Stomach (tissue), 9 donors: Measurements from ENCODE around the gene RGS3. TPM values are rescaled to one million over a fixed set of nuclear protein-coding genes. Genes with fewer than 3 reads are reported as not detected.

ENCODE experiments used
- DNase-seq, 2 donors: peaks; one replicate each; pipeline versions ENCODE4 v3.0.0 to v3.0.0-alpha.2; 2013 to 2019
- H3K27ac ChIP-seq, 5 donors: fragments of 200-600 bp in 4 of 5; sonication (generic) in 4 of 5; one replicate each; pipeline ENCODE4 v1.5.1; 2013 to 2019; ENCODE audit warnings: mild to moderate bottlenecking in 1 of 5, moderate library complexity in 1 of 5
- H3K27me3 ChIP-seq, 3 donors: fragments of 200-600 bp; sonication (generic); one replicate each; pipeline ENCODE4 v1.5.1; 2017 to 2019; ENCODE audit warnings: mixed run types in 1 of 3
- H3K36me3 ChIP-seq, 4 donors: fragments of 200-600 bp; sonication (generic); 1 replicate in 3 of 4; 2 replicates in 1 of 4; pipeline ENCODE4 v1.5.1; 2016 to 2019
- H3K4me1 ChIP-seq, 4 donors: fragments of 200-600 bp; sonication (generic); one replicate each; pipeline ENCODE4 v1.5.1; 2016 to 2019
- H3K4me3 ChIP-seq, 4 donors: fragments of 200-600 bp; sonication (generic) in 3 of 4; one replicate each; pipeline ENCODE4 v1.5.1; 2016 to 2019; ENCODE audit warnings: mild to moderate bottlenecking in 1 of 4
- H3K9me3 ChIP-seq, 4 donors: fragments of 200-600 bp; sonication (generic); one replicate each; pipeline ENCODE4 v1.5.1; 2016 to 2019
- EP300 ChIP-seq: sonication (generic); formaldehyde crosslinking; IDR thresholded peaks from one replicate; pipeline ENCODE4 v1.6.1; 2017; ENCODE audit warnings: antibody characterized with exemption
- POLR2A ChIP-seq, 4 donors: fragments of 450-650 bp; IDR thresholded peaks; one replicate each; pipeline ENCODE4 v1.6.1; 2016; ENCODE audit warnings: antibody characterized with exemption in 4 of 4, control low read depth in 2 of 4, mild to moderate bottlenecking in 1 of 4, moderate library complexity in 1 of 4
- POLR2AphosphoS5 ChIP-seq, 3 donors: sonication (generic); formaldehyde crosslinking; IDR thresholded peaks; one replicate each; pipeline ENCODE4 v1.6.1; 2016; ENCODE audit warnings: antibody characterized with exemption in 3 of 3
- WGBS, 5 donors: extraction: QIAGEN DNeasy Blood & Tissue Kit in 3 of 5; methylation state at CpG; one replicate each; pipeline versions ENCODE4 v1.1.5 to v1.1.7; 2013 to 2018; 5-methylcytosine and 5-hydroxymethylcytosine counted together
- intact Hi-C: fragments of 100-400 bp; cut with DNase I; formaldehyde crosslinking; loops from one replicate; pipeline ENCODE4 v1.15.1; 2023; ENCODE audit warnings: low total_unique reads
- polyA plus RNA-seq, 3 donors: library from polyadenylated mRNA; stranded (reverse); fragments of 200-250 nt; gene quantifications; one replicate each; pipeline ENCODE4 v1.2.3, GENCODE V29; 2013
- total RNA-seq, 5 donors: library from RNA; depleted of rRNA; stranded (reverse); fragments of >200 nt; gene quantifications; one replicate each; pipeline versions ENCODE4 v1.1.0 to v1.2.3, GENCODE V29; 2014 to 2016
- TF ChIP-seq, protein P1 (sequence below), 7 experiments: fragments of 450-650 bp in 4 of 7; fragments of 200-600 bp in 3 of 7; sonication (generic) in 3 of 7; IDR thresholded peaks; one replicate each; pipeline ENCODE4 v1.5.1; 2016 to 2019; ENCODE audit warnings: antibody characterized with exemption in 7 of 7, control low read depth in 2 of 7, mild to moderate bottlenecking in 1 of 7
- donor health status: healthy with polysubstance abuse.
- donor health status: Bipolar disorder and iron deficiency.
- donor health status: healthy.

RGS3 gene
- total and polyA plus RNA-seq, 8 donors = 26.6 to 71.4 (median 35.7) TPM

DNA sequence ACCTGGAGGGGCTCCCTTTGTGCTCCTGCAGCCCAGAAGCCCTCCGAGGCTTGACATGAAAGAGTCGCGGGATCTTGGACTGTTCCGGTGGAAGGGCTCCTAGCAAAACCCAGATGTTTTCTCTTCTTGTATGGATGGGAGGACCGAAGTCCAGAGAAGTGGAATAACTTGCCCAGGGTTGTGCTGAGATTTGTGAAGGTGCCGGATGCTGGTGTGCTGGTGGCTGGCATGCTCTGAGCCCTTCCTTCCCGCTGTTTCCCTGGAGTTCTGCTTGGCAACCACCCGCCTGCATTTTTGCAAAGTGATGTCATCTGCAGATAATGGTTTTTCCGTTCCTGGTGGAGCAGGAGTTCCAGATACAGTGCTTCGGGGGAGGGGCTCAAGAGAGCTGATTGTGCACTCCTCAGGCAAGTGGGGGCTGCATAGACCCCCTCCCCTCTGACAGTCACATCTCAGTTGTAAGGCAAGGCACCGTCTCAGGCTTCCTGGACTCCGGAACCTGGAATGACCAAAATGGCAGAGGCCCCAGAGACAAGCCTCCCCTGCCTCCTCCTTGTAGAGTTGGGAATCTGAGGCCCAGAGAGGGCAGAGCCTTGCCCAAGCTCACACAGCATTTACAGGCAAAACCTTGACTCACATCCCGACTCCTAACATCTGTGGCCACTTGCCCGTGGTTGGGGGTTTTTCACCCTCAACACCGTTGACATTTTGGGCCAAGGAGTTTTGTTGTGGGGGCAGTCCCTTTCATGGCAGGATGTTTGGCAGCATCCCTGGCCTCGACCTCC lies 157.0 kb downstream of the RGS3 start:
- intact Hi-C loops = no loop called here
- Histone ChIP-seq H3K4me3 (no peak overlapping the region), H3K27ac (peak overlapping the region; percentile 78 to 88 (median 84)), H3K36me3 (no peaks in the 10 kb centered on the region), H3K4me1 (peaks cover 30 to 61% (median 40%) of the 10 kb centered on the region in 4 donors), H3K27me3 (no peaks in the 10 kb centered on the region), H3K9me3 (no peaks in the 10 kb centered on the region)
- peak; percentile 87 to 97 for DNase-seq
- WGBS, 5 donors = 21 to 36% (median 29%) methylated on average over 16 of the region's 16 CpGs
- TF ChIP-seq, protein P1, sequence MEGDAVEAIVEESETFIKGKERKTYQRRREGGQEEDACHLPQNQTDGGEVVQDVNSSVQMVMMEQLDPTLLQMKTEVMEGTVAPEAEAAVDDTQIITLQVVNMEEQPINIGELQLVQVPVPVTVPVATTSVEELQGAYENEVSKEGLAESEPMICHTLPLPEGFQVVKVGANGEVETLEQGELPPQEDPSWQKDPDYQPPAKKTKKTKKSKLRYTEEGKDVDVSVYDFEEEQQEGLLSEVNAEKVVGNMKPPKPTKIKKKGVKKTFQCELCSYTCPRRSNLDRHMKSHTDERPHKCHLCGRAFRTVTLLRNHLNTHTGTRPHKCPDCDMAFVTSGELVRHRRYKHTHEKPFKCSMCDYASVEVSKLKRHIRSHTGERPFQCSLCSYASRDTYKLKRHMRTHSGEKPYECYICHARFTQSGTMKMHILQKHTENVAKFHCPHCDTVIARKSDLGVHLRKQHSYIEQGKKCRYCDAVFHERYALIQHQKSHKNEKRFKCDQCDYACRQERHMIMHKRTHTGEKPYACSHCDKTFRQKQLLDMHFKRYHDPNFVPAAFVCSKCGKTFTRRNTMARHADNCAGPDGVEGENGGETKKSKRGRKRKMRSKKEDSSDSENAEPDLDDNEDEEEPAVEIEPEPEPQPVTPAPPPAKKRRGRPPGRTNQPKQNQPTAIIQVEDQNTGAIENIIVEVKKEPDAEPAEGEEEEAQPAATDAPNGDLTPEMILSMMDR (IDR thresholded peaks at IDR 0.05) = no peak
- TF ChIP-seq POLR2AphosphoS5 (IDR thresholded peaks at IDR 0.05) (peak; percentile 75 to 83 (median 82)), POLR2A (IDR thresholded peaks at IDR 0.05) (no peak), EP300 (peak; percentile 58)

DNA sequence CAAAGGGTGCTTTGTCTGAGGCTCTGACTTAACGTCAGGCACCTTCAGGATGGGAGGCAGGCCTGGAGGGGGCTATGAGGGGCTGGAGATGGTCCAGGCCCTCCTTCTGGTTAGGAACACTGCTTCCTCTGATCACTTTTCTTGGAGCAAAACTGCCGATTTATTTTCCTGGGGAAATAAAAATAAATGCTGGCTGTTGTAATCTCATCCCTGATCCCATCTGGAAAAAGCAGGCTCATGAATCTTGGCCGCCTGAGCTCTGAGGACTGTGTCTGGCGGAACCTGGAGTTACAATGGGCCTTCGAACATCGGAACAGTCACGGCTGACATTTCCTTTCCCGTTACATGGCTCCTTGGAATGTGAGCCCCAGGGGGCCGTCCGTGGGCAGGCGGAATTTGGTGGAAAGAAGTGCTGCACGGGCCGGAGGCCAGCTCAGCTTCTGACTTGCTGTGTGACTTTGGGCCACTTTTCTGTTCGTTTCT lies 157.8 kb downstream of the RGS3 start:
- intact Hi-C loops = no loop called here
- H3K27me3 ChIP-seq = no peaks in the 10 kb centered on the region
- 58 to 75% (median 66%) methylated on average over 13 to 14 of the region's 14 CpGs for WGBS, 5 donors
- DNase-seq = peak in 1 of 2 donors; percentile 87
- no peaks in the 10 kb centered on the region for H3K36me3 ChIP-seq
- peak overlapping the region; percentile 15 to 88 (median 84) for H3K27ac ChIP-seq
- H3K9me3 ChIP-seq = no peaks in the 10 kb centered on the region
- TF ChIP-seq EP300 (peak; percentile 29), POLR2A (IDR thresholded peaks at IDR 0.05) (no peak), POLR2AphosphoS5 (IDR thresholded peaks at IDR 0.05) (peak; percentile 57 to 86 (median 61))
- TF ChIP-seq, protein P1 (IDR thresholded peaks at IDR 0.05) = no peak
- peaks cover 26 to 53% (median 33%) of the 10 kb centered on the region in 4 donors for H3K4me1 ChIP-seq
- no peak overlapping the region for H3K4me3 ChIP-seq

DNA sequence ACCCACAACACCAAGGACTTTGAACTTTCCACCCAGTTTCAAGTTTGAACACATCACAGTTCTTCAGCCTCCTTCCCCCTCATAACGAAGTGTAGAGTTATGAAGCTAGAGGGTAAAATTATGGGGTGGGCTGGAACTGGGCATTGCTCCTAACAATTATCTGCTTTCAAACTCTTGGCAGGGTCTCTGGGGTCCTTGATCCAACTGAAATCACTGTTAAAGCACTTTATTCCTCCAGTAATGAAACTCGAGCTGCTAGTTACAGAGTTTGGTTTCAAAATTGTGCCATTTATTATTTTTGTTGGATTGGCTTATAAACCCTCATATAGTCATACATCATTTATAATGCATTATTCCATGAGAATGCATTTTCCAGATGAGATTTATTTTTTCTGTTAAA lies 158.5 kb downstream of the RGS3 start:
- DNase-seq = no peak
- peak overlapping the region in 4 of 5 donors; percentile 79 to 88 (median 86) for H3K27ac ChIP-seq
- no peaks in the 10 kb centered on the region for H3K36me3 ChIP-seq
- H3K9me3 ChIP-seq = no peaks in the 10 kb centered on the region
- 79 to 94% (median 92%) methylated on average over 2 of the region's 2 CpGs for WGBS, 5 donors
- peaks cover 26 to 47% (median 33%) of the 10 kb centered on the region in 4 donors for H3K4me1 ChIP-seq
- H3K27me3 ChIP-seq = no peaks in the 10 kb centered on the region
- H3K4me3 ChIP-seq = no peak overlapping the region
- intact Hi-C loops = no loop called here
- TF ChIP-seq POLR2A (IDR thresholded peaks at IDR 0.05) = no peak
- TF ChIP-seq, protein P1 (IDR thresholded peaks at IDR 0.05) = no peak
- no peak for TF ChIP-seq POLR2AphosphoS5 (IDR thresholded peaks at IDR 0.05)
- no peak for TF ChIP-seq EP300

DNA sequence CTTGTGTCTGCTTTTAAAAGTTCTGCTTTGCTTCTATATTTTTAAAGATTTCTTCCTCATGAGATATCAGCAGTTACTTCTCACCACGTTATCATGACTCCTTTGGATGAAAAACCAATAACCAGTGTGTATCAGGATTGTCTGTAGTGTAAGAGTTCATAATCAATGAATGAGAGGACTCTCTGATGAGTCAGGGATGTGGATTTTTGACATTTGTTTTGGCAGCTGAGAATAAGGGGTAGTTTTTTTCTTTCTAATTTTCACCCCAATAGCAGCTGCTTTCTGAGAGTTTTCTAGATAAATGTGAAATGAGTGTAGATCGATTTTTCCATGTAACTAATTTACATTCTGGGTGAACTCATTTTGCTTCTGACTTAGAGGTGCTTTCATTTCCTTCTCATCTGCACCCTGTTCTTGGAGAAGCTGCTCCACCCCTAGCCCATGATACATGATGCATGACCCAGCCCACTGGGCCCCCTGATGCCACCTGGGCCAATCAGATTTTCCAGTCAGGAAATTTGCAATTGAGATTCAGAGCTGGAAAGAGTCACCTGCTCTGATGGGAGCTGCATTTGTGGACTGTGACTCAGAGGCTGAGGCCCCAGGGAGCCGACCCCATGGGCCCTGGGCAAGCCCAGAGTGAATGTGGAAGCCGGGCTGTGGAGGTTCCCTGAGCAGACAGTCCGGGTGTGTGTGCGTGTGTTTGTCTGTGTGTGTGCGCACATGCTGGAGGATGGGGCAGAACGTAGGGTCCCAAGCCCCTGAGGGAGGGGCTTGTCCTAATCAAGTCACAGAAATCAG lies 159.3 kb downstream of the RGS3 start:
- Histone ChIP-seq H3K27ac (peak overlapping the region in 3 of 5 donors; percentile 8 to 79 (median 22)), H3K9me3 (no peaks in the 10 kb centered on the region), H3K4me3 (no peak overlapping the region), H3K27me3 (no peaks in the 10 kb centered on the region), H3K4me1 (peaks cover 26 to 45% (median 34%) of the 10 kb centered on the region in 4 donors), H3K36me3 (no peaks in the 10 kb centered on the region)
- TF ChIP-seq, protein P1 (IDR thresholded peaks at IDR 0.05) = no peak
- peak in 1 of 3 donors; percentile 7 for TF ChIP-seq POLR2AphosphoS5 (IDR thresholded peaks at IDR 0.05)
- no peak for TF ChIP-seq POLR2A (IDR thresholded peaks at IDR 0.05)
- no peak for TF ChIP-seq EP300
- intact Hi-C loops = no loop called here
- 58 to 69% (median 63%) methylated on average over 8 of the region's 8 CpGs for WGBS, 5 donors
- DNase-seq = peak in 1 of 2 donors; percentile 90
